ENCODE data around the gene GALNT18. TPM values are rescaled to one million over a fixed set of nuclear protein-coding genes. Genes with fewer than 3 reads are reported as not detected.

Gene GALNT18
- total and polyA plus RNA-seq, 2 donors = 7.9 to 16.1 TPM

DNA sequence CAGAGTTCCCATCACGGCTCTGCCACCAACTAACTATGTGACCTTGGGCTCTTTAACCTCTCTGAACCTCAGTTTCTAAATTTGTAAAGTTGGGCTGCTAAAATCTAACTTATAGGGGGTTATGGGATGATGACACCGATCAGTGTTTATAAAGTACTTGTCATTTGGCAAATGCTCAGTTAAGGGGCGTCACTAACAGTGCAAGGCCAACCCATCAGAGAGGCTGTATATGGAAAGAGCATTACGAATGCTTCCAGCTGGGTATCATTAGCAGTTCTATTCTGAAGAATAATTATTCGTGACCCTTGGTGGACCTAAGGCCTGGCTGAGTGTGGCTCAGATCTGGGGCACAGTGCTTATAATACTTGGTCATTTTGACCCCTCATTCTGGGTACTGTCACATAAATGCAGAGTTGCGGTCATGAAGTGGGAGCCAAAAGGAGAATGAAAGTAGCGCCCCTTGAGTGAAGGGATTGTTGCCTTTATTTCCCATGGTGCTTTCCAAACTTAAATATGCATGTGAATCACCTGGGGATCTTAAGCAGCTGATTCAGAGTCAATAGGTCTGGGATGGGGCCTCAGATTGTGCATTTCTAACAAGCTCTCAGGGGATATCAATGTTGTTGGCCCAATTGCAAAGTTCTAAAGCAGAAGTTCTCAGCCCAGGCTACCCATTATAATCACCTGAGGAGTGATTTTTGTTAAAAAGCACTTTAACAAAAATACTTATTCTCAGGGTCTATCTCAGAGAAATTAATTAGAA lies 384.6 kb downstream of the GALNT18 start:
- H3K4me3 ChIP-seq (ENCODE audit: low read length in 2 of 2) = no peak overlapping the region
- no peaks in the 10 kb centered on the region for H3K27me3 ChIP-seq (ENCODE audit: control insufficient read depth in 2 of 2, insufficient read depth in 1 of 2, low read length in 1 of 2)
- no peaks in the 10 kb centered on the region for H3K9me3 ChIP-seq (ENCODE audit: control insufficient read depth in 2 of 2, insufficient read depth in 1 of 2, low read length in 1 of 2)
- no peak for DNase-seq (ENCODE audit: low read depth in 6 of 9, low spot score in 9 of 9)
- H3K27ac ChIP-seq (ENCODE audit: low read depth in 1 of 2, low read length in 1 of 2) = no peak overlapping the region
- no peaks in the 10 kb centered on the region for H3K36me3 ChIP-seq (ENCODE audit: control insufficient read depth in 2 of 2, insufficient read depth in 2 of 2, low read length in 1 of 2)
- no peaks in the 10 kb centered on the region for H3K4me1 ChIP-seq (ENCODE audit: control insufficient read depth in 2 of 2, insufficient read depth in 2 of 2, low read length in 2 of 2)
- WGBS = 94% methylated on average over 7 of the region's 7 CpGs

GRCh38 chr11:11236498-11237059 lies 385.2 kb downstream of the GALNT18 start:
- H3K4me3 ChIP-seq (ENCODE audit: low read length in 2 of 2) = no peak overlapping the region
- H3K27me3 ChIP-seq (ENCODE audit: control insufficient read depth in 2 of 2, insufficient read depth in 1 of 2, low read length in 1 of 2) = no peaks in the 10 kb centered on the region
- H3K4me1 ChIP-seq (ENCODE audit: control insufficient read depth in 2 of 2, insufficient read depth in 2 of 2, low read length in 2 of 2) = no peaks in the 10 kb centered on the region
- DNase-seq (ENCODE audit: low read depth in 6 of 9, low spot score in 9 of 9) = no peak
- H3K27ac ChIP-seq (ENCODE audit: low read depth in 1 of 2, low read length in 1 of 2) = no peak overlapping the region
- no peaks in the 10 kb centered on the region for H3K36me3 ChIP-seq (ENCODE audit: control insufficient read depth in 2 of 2, insufficient read depth in 2 of 2, low read length in 1 of 2)
- no peaks in the 10 kb centered on the region for H3K9me3 ChIP-seq (ENCODE audit: control insufficient read depth in 2 of 2, insufficient read depth in 1 of 2, low read length in 1 of 2)
- WGBS = 93% methylated on average over 4 of the region's 4 CpGs

- Histone ChIP-seq H3K4me1 (ENCODE audit: control insufficient read depth in 2 of 2, insufficient read depth in 2 of 2, low read length in 2 of 2) (no peaks in the 10 kb centered on the region), H3K36me3 (ENCODE audit: control insufficient read depth in 2 of 2, insufficient read depth in 2 of 2, low read length in 1 of 2) (no peaks in the 10 kb centered on the region), H3K27ac (ENCODE audit: low read depth in 1 of 2, low read length in 1 of 2) (no peak overlapping the region), H3K9me3 (ENCODE audit: control insufficient read depth in 2 of 2, insufficient read depth in 1 of 2, low read length in 1 of 2) (no peaks in the 10 kb centered on the region), H3K4me3 (ENCODE audit: low read length in 2 of 2) (no peak overlapping the region), H3K27me3 (ENCODE audit: control insufficient read depth in 2 of 2, insufficient read depth in 1 of 2, low read length in 1 of 2) (no peaks in the 10 kb centered on the region)
- WGBS = 66% methylated on average over 5 of the region's 5 CpGs
- no peak for DNase-seq (ENCODE audit: low read depth in 6 of 9, low spot score in 9 of 9)
Observed at GRCh38 chr11:11231763-11232162, 390.0 kb downstream of the GALNT18 start.

GRCh38 chr11:11230802-11231562 lies 390.8 kb downstream of the GALNT18 start:
- Histone ChIP-seq H3K4me1 (ENCODE audit: control insufficient read depth in 2 of 2, insufficient read depth in 2 of 2, low read length in 2 of 2) (no peaks in the 10 kb centered on the region), H3K9me3 (ENCODE audit: control insufficient read depth in 2 of 2, insufficient read depth in 1 of 2, low read length in 1 of 2) (no peaks in the 10 kb centered on the region), H3K4me3 (ENCODE audit: low read length in 2 of 2) (no peak overlapping the region), H3K27me3 (ENCODE audit: control insufficient read depth in 2 of 2, insufficient read depth in 1 of 2, low read length in 1 of 2) (no peaks in the 10 kb centered on the region), H3K36me3 (ENCODE audit: control insufficient read depth in 2 of 2, insufficient read depth in 2 of 2, low read length in 1 of 2) (no peaks in the 10 kb centered on the region), H3K27ac (ENCODE audit: low read depth in 1 of 2, low read length in 1 of 2) (no peak overlapping the region)
- peak in 1 of 9 donors; percentile 14 for DNase-seq (ENCODE audit: low read depth in 6 of 9, low spot score in 9 of 9)
- WGBS = 63% methylated on average over 7 of the region's 7 CpGs

DNA sequence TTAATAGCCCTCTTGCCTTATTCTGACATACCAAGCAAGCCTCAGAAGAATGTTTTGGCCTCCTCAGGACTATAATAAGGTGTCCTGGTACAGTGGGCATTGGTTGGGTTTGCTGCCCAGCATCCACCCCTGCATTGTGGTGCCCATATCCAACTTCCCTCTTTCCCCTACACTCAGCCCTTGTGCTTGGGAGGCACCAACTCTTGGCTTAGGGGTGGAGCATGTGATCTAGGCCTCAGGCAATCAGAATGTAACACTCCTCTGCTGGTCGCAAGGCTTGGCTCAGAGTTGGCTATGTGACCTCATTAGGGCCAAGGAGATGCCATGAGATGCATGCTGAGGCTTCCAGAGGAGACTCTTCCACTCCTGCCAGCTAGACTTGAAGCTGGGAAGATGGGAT lies 391.7 kb downstream of the GALNT18 start:
- H3K36me3 ChIP-seq (ENCODE audit: control insufficient read depth in 2 of 2, insufficient read depth in 2 of 2, low read length in 1 of 2) = no peaks in the 10 kb centered on the region
- H3K27ac ChIP-seq (ENCODE audit: low read depth in 1 of 2, low read length in 1 of 2) = no peak overlapping the region
- no peaks in the 10 kb centered on the region for H3K4me1 ChIP-seq (ENCODE audit: control insufficient read depth in 2 of 2, insufficient read depth in 2 of 2, low read length in 2 of 2)
- no peaks in the 10 kb centered on the region for H3K9me3 ChIP-seq (ENCODE audit: control insufficient read depth in 2 of 2, insufficient read depth in 1 of 2, low read length in 1 of 2)
- no peak overlapping the region for H3K4me3 ChIP-seq (ENCODE audit: low read length in 2 of 2)
- DNase-seq (ENCODE audit: low read depth in 6 of 9, low spot score in 9 of 9) = no peak
- WGBS = 89% methylated on average over 1 of the region's 1 CpG
- H3K27me3 ChIP-seq (ENCODE audit: control insufficient read depth in 2 of 2, insufficient read depth in 1 of 2, low read length in 1 of 2) = no peaks in the 10 kb centered on the region

DNA sequence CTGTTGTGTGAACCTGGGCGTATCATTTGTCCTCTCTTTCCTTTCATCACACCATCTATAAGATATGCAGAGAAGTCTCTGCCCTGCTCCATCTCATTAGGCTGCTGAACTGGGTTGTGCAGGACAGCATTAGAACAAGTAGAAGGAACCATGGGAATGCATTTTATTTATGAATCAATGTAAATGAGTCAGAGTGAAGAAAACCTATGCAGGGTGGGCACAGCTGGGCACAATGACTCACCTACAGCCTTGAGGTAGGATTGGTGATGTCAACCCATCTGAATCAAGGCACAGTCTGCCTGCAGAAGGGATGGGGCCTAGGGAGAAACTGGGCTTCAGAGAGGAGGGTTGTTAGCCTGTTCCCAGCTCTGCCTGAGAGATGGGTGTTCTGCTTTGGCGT lies 392.2 kb downstream of the GALNT18 start:
- Histone ChIP-seq H3K4me1 (ENCODE audit: control insufficient read depth in 2 of 2, insufficient read depth in 2 of 2, low read length in 2 of 2) (no peaks in the 10 kb centered on the region), H3K9me3 (ENCODE audit: control insufficient read depth in 2 of 2, insufficient read depth in 1 of 2, low read length in 1 of 2) (no peaks in the 10 kb centered on the region), H3K27me3 (ENCODE audit: control insufficient read depth in 2 of 2, insufficient read depth in 1 of 2, low read length in 1 of 2) (no peaks in the 10 kb centered on the region), H3K4me3 (ENCODE audit: low read length in 2 of 2) (no peak overlapping the region), H3K27ac (ENCODE audit: low read depth in 1 of 2, low read length in 1 of 2) (no peak overlapping the region), H3K36me3 (ENCODE audit: control insufficient read depth in 2 of 2, insufficient read depth in 2 of 2, low read length in 1 of 2) (no peaks in the 10 kb centered on the region)
- WGBS = 97% methylated on average over 2 of the region's 2 CpGs
- DNase-seq (ENCODE audit: low read depth in 6 of 9, low spot score in 9 of 9) = no peak

- Histone ChIP-seq H3K4me1 (ENCODE audit: control insufficient read depth in 2 of 2, insufficient read depth in 2 of 2, low read length in 2 of 2) (no peaks in the 10 kb centered on the region), H3K9me3 (ENCODE audit: control insufficient read depth in 2 of 2, insufficient read depth in 1 of 2, low read length in 1 of 2) (no peaks in the 10 kb centered on the region), H3K27me3 (ENCODE audit: control insufficient read depth in 2 of 2, insufficient read depth in 1 of 2, low read length in 1 of 2) (no peaks in the 10 kb centered on the region), H3K36me3 (ENCODE audit: control insufficient read depth in 2 of 2, insufficient read depth in 2 of 2, low read length in 1 of 2) (no peaks in the 10 kb centered on the region), H3K4me3 (ENCODE audit: low read length in 2 of 2) (no peak overlapping the region), H3K27ac (ENCODE audit: low read depth in 1 of 2, low read length in 1 of 2) (no peak overlapping the region)
- DNase-seq (ENCODE audit: low read depth in 6 of 9, low spot score in 9 of 9) = no peak
- 97% methylated on average over 8 of the region's 8 CpGs for WGBS
Observed at GRCh38 chr11:11227296-11228085, 394.3 kb downstream of the GALNT18 start.
